ENCODE measurements around the gene ADGRF5.

- TF ChIP-seq EZH2 (IDR thresholded peaks at IDR 0.05; ENCODE audit: borderline replicate concordance, low read length): no peak
- no peak for TF ChIP-seq CTCF (conservative IDR thresholded peaks at IDR 0.05 in 1 of 2, IDR thresholded peaks at IDR 0.05 in 1 of 2; ENCODE audit: extremely low read depth in 1 of 2, insufficient read depth in 1 of 2, low read depth in 1 of 2, low read length in 2 of 2)
Measured at GRCh38 chr6:46821458-46821881, 100.3 kb downstream of the ADGRF5 start.
